HS-5 (cell line): ENCODE data around the gene RNF26.

Source experiments
- DNase-seq: peaks from one replicate; pipeline ENCODE4 v3.0.0-alpha.2; 2012; ENCODE audit warnings: low read depth

RNF26 gene

DNA sequence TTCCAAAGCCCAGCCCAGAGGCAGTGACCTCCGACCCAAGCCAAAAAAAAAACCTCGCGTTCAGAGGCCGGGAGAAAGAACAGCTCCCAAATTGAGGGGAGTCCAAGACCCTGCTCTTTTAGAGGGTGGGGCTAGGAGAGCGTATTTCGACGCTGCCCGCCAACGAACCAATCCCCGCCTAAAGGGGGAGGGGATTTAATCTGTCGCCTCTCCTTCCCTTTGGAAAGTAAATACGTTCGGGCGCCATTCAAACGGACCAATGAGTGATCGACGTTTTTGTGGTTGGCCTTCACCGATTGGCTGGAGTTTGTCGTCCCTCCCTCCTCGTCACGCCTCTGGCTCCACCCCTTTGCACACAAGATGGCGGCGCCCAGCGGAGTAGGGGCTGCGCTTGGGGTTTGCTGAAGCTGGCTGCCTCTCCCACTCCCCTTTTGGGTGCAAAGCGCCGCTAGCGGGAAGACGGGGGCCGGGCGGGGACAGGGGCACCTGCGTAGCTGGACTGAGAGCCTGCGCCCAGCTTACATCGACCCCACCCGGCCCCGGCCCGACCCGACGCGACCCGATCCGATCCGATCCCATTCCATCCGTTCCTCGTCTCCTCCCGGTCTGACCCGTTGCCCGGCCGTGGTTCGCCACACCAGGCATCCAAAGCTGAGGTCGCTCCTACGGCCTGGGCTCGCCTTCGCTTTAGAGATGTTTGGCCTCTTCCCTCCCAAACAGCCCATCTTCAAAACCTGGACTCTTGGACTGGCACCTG is at the start of gene RNF26:
RNF26 (plus strand) TSS at position 354 of the 757 bp plus-strand sequence. CDS start 596 bp downstream, outside the sequence.
- DNase-seq: peak; percentile 86

GRCh38 chr11:119285431-119285830 is 48.9 kb upstream of the RNF26 start:
- DNase-seq: no peak

DNA sequence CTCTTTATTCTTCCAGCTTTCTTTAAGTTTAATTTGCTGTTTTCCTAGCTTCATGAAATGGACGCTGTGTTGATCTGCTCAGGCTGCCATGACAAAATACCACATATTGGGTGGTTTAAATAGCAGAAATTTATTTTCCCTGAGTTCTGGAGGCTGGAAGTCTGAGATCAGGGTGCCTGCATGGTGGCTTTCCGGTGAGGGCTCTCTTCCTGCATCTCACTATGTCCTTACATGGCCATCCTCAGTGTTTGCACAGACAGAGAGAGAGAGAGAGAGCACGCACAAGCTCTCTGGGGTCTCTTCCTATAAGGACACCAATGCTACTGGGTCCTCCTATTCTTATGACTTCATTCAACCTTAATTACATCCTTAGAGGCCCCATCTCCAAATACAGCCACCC is 46.1 kb upstream of the RNF26 start:
- no peak for DNase-seq

GRCh38 chr11:119290894-119291497 is 43.3 kb upstream of the RNF26 start:
- DNase-seq: no peak

DNA sequence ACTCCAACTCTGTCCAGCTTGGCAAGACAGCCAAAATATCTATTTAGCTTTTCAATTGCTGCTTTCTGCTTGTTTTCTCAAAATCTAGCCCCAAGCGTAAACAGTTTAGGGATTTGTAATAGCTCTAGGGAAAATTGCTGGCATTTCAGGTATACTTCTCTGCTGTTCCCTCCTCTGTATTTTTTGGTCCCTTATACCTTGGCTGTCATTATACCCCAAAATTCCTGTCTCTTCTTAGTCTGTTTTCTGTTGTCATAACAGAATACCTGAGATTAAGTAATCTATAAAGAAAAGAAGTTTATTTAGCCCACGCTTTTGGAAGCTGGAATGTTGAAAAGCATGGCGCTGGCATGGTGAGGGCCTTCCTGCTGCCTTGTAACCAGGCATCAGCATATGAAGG is 40.9 kb upstream of the RNF26 start:
- no peak for DNase-seq

- DNase-seq: no peak
These were observed 39.1 kb upstream of the RNF26 start for GRCh38 chr11:119295178-119295577.

DNA sequence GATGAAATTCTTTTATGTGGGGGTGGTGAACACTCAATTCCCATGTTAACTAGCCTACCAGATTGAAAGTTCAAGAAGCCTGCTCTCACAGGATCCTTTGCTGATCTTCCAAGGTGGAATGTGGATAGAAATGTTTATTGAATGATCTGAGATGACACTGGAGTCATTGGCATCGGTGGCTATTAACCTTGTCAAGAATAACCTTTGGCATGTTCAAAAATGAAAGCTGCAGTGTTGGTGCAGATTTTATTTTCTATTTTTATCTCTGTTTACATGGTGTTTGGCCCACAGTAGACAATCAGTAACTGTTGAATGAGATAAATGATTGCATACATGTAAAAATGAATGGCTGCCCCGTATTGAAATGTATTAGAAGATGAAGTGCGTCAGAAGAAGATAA is 36.4 kb upstream of the RNF26 start:
- DNase-seq: no peak

GRCh38 chr11:119298726-119299125 is 35.6 kb upstream of the RNF26 start:
- DNase-seq: no peak

DNA sequence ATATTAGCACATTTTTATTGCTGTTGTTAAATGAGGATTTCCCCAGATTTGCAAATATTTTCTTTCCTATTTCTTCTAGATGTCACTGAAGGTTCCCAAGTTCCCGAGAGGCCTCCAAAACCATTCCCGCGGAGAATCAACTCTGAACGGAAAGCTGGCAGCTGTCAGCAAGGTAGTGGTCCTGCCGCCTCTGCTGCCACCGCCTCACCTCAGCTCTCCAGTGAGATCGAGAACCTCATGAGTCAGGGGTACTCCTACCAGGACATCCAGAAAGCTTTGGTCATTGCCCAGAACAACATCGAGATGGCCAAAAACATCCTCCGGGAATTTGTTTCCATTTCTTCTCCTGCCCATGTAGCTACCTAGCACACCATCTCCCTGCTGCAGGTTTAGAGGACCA is 34.9 kb upstream of the RNF26 start:
- DNase-seq: no peak

- no peak for DNase-seq
These were observed 33.9 kb upstream of the RNF26 start for GRCh38 chr11:119300198-119300964.

DNA sequence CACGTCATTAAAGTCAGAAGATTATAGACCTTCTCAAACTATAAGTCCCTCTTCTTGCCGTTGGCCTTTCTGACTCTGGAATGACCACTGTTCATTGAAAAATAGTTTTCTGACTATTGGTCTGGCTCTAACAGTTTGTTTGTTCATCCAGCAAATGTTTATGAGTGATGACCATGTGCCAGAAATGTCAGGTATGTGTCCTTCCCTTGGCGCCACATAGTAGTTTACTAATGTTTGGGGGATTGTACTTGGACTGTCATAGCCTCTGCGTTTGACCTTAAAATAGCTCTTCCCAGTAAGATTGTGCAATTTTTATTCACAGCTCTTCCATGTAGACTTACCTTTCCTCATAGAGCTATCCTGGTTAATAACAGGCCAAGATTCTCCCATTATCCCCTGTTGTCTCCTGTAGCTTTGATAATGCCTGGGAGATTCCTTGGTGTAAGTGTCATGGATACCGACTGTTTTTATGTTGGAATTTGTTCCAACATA is 31.1 kb upstream of the RNF26 start:
- no peak for DNase-seq

- DNase-seq: no peak
These were observed 28.6 kb upstream of the RNF26 start for GRCh38 chr11:119305556-119306372.

GRCh38 chr11:119306373-119306890 is 27.9 kb upstream of the RNF26 start:
- no peak for DNase-seq

DNA sequence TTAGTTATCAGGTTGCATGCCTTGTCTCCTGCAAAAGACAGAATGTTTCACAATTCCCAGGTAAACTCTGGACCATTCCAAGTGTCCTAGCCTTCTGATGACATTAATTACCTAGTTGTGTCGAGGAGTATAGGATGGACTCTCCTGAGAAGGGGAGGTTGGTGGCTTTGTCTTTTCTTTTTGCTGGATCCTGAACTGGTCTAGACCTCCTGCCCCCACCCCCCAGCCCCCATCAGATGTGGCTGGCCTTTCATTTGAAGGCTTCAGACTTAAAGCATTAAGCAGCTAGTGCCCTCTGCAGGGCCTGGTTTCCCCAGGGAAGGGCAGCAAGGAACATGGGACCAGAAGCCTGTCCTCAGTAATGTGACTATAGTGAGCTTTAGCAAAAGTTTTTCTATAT is 27.1 kb upstream of the RNF26 start:
- no peak for DNase-seq

- DNase-seq: no peak
These were observed 26.4 kb upstream of the RNF26 start for GRCh38 chr11:119307974-119308373.

- no peak for DNase-seq
These were observed 24.9 kb upstream of the RNF26 start for GRCh38 chr11:119309411-119309810.

DNA sequence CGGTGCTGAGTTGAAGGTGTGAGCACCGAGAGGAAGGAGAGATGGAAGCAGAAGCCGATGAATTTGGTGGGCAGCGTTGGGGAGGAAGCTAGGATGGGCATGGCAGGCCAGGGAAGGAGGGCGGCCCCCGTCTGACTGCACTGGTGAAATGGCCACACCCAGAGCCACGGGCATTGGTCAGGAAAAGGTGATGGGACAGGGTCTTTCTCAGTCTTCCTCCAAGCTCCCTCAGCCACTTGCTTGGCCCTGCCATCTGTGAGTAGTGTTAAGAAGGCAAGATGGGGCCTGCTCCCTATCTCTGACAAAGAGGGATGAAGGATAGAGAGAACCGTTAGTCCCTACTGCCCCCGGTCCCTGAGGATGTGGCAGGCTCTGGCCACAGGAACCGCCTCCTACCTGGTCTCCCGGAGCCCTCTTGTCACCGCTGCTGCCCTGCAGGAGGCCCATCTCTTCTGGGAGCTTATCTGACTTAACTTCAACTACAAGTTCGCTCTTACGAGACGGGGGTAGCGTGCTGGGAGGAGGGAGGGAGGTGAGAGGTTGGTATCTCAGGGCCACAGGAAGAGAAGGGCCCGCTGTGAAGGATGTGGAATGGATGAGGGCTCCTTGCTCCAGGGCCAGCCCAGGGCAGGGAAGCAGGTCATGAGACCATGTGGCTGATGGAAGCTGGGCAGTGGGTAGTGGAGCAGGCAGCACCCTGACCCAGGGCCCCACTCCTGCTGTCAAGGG is 24.2 kb upstream of the RNF26 start:
- DNase-seq: no peak

DNA sequence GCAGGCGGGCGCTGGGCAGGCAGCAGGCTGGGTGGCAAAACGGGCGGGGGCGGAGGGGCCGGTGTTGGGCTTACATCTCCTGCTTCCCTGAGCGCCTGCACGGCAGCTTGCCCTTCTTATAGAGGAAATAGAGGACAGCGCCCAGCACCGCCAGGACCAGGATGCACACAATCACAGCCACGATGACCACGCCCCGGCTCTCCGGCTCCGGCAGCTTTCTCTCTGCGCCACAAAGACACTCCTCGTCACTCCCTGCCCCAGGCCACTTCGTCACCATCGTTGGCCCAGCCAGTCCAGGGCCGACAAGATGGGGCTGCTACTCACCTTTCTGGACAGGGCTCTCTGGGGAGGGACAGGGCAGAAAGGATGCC is 23.7 kb upstream of the RNF26 start:
- DNase-seq: no peak

DNA sequence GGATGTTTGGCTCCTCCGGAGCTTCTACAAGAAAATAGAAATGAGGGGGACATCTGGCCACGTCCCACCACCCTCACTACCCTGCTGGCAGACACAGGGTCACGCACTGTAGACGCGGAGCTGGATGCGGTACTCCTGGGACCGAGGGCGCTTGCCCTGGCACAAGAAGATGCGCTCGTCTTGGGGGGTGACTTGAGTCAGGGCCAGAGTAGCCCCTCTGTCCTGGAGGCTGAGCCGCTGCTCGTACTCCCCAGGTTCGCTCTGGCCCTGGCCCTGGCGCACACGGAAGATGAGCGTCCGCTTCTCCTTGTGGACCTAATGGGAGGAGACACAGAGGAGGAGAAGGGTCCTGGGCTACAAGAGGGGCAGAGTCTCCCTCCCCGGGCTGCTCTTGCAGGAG is 19.6 kb upstream of the RNF26 start:
- DNase-seq: no peak

- no peak for DNase-seq
These were observed 19.0 kb upstream of the RNF26 start for GRCh38 chr11:119315131-119316015.
